ENCODE results near the gene H2BK1.

DNA sequence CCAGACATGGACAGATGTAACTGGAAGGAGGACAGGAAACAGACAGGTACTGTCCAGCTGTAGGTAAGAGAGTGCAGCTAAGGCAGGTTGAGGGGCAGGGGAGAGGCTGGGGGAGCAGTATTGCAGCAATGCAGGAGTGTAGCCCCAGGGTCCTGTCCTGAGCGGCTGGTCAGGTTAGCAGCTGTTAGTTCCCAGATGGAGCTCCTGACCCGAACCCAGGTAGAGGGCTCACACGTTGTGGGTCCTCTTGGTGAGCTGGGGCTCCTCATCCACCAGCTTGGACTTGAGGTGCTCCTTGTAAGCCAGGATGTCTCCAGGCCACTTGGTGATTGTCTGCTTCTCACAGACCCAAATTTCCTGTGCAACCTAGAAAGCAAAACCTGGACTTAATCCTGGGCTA, 3.5 kb upstream of the H2BK1 start:
- TF ChIP-seq SP1 (IDR thresholded peaks at IDR 0.05) (no peak), TARDBP (IDR thresholded peaks at IDR 0.05) (no peak), FOXK2 (IDR thresholded peaks at IDR 0.05) (no peak), BHLHE40 (IDR thresholded peaks at IDR 0.05; ENCODE audit: borderline replicate concordance) (no peak), NFRKB (IDR thresholded peaks at IDR 0.05) (no peak), HDGF (IDR thresholded peaks at IDR 0.05; ENCODE audit: borderline replicate concordance) (no peak), FOXM1 (IDR thresholded peaks at IDR 0.05; ENCODE audit: borderline replicate concordance) (no peak)

All from HEK293T (cell line).